ENCODE measurements around the gene ACTG1.

- TF ChIP-seq CTCF (IDR thresholded peaks at IDR 0.05 in 4 of 5, conservative IDR thresholded peaks at IDR 0.05 in 1 of 5), result no peak
- TF ChIP-seq POLR2A (IDR thresholded peaks at IDR 0.05), result no peak
Observed at GRCh38 chr17:81516439-81516838, 3.8 kb upstream of the ACTG1 start.
